Measurements from ENCODE around the gene APLNR.

- TF ChIP-seq, protein P1, sequence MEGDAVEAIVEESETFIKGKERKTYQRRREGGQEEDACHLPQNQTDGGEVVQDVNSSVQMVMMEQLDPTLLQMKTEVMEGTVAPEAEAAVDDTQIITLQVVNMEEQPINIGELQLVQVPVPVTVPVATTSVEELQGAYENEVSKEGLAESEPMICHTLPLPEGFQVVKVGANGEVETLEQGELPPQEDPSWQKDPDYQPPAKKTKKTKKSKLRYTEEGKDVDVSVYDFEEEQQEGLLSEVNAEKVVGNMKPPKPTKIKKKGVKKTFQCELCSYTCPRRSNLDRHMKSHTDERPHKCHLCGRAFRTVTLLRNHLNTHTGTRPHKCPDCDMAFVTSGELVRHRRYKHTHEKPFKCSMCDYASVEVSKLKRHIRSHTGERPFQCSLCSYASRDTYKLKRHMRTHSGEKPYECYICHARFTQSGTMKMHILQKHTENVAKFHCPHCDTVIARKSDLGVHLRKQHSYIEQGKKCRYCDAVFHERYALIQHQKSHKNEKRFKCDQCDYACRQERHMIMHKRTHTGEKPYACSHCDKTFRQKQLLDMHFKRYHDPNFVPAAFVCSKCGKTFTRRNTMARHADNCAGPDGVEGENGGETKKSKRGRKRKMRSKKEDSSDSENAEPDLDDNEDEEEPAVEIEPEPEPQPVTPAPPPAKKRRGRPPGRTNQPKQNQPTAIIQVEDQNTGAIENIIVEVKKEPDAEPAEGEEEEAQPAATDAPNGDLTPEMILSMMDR (optimal IDR thresholded peaks at IDR 0.05 in 1 of 3, IDR thresholded peaks at IDR 0.05 in 1 of 3, conservative IDR thresholded peaks at IDR 0.05 in 1 of 3; ENCODE audit: extremely low read depth in 1 of 3, insufficient read depth in 2 of 3, low read length in 3 of 3) = no peak
- TF ChIP-seq EZH2 (IDR thresholded peaks at IDR 0.05; ENCODE audit: low read length) = no peak
Observed at GRCh38 chr11:57241353-57241972, 4.4 kb upstream of the APLNR start.
